HepG2 (cell line): ENCODE data around the gene TFPI. TPM values are rescaled to one million over a fixed set of nuclear protein-coding genes. Genes with fewer than 3 reads are reported as not detected.
A peak's percentile ranks its signal among the peaks of the same experiment; 100 is the strongest.

ENCODE experiments used
- CEBPG ChIP-seq: IDR thresholded peaks from 2 replicates; pipeline ENCODE4 v1.6.1; 2016
- CEBPZ ChIP-seq: IDR thresholded peaks from 2 replicates; pipeline ENCODE4 v1.6.1; 2012; ENCODE audit warnings: low read length, improper control_type of control experiment
- DMTF1 ChIP-seq: sonication (generic); formaldehyde crosslinking; IDR thresholded peaks from 2 replicates; pipeline ENCODE4 v1.4.0; 2020; ENCODE audit warnings: mild to moderate bottlenecking, missing genetic modification reagents
- GATAD2A ChIP-seq: IDR thresholded peaks from 2 replicates; pipeline ENCODE4 v1.6.1; 2016
- NR2C2 ChIP-seq: sonication (generic); formaldehyde crosslinking; IDR thresholded peaks from 2 replicates; pipeline ENCODE4 v1.4.0; 2020; ENCODE audit warnings: missing genetic modification reagents, mild to moderate bottlenecking, moderate library complexity, borderline replicate concordance
- ONECUT2 ChIP-seq: sonication (generic); formaldehyde crosslinking; IDR thresholded peaks from 2 replicates; pipeline ENCODE4 v1.4.0; 2020; ENCODE audit warnings: missing genetic modification reagents
- PAWR ChIP-seq: sonication (generic); formaldehyde crosslinking; IDR thresholded peaks from 2 replicates; pipeline ENCODE4 v1.4.0; 2020; ENCODE audit warnings: missing genetic modification reagents, mild to moderate bottlenecking, borderline replicate concordance
- PHF5A ChIP-seq: IDR thresholded peaks from one replicate; pipeline ENCODE4 v1.6.1; 2018; ENCODE audit warnings: low read depth, missing genetic modification reagents; ENCODE audit not compliant: unreplicated experiment
- POLR2AphosphoS5 ChIP-seq: IDR thresholded peaks from 2 replicates; pipeline ENCODE4 v1.6.1; 2012; ENCODE audit warnings: low read depth, low read length
- PPARG ChIP-seq: conservative IDR thresholded peaks from 2 replicates; pipeline ENCODE4 v1.6.1; 2016; ENCODE audit warnings: missing biosample characterization, missing genetic modification reagents
- REPIN1 ChIP-seq: sonication (generic); formaldehyde crosslinking; IDR thresholded peaks from 2 replicates; pipeline ENCODE4 v1.8.0; 2022; ENCODE audit warnings: missing genetic modification reagents, low read depth, mild to moderate bottlenecking, borderline replicate concordance
- SSRP1 ChIP-seq: IDR thresholded peaks from 2 replicates; pipeline ENCODE4 v1.6.1; 2016; ENCODE audit warnings: control low read depth
- TEAD2 ChIP-seq: sonication (generic); formaldehyde crosslinking; IDR thresholded peaks from 2 replicates; pipeline ENCODE4 v1.9.0; 2021; ENCODE audit warnings: missing genetic modification reagents
- ZBTB14 ChIP-seq: sonication (generic); formaldehyde crosslinking; IDR thresholded peaks from 2 replicates; pipeline ENCODE4 v1.4.0; 2020; ENCODE audit warnings: missing genetic modification reagents
- ZMAT3 ChIP-seq: sonication (generic); formaldehyde crosslinking; conservative IDR thresholded peaks from 2 replicates; pipeline ENCODE4 v1.7.0; 2021; ENCODE audit warnings: missing genetic modification reagents
- ZNF18 ChIP-seq: sonication (generic); formaldehyde crosslinking; IDR thresholded peaks from 2 replicates; pipeline ENCODE4 v1.8.0; 2022; ENCODE audit warnings: mild to moderate bottlenecking, missing genetic modification reagents; ENCODE audit not compliant: insufficient replicate concordance
- ZNF260 ChIP-seq: sonication (generic); formaldehyde crosslinking; IDR thresholded peaks from 2 replicates; pipeline ENCODE4 v1.4.0; 2020; ENCODE audit warnings: missing genetic modification reagents, low read depth, mild to moderate bottlenecking, borderline replicate concordance
- ZNF773 ChIP-seq: sonication (generic); formaldehyde crosslinking; IDR thresholded peaks from 2 replicates; pipeline ENCODE4 v1.4.0; 2020; ENCODE audit warnings: missing genetic modification reagents, borderline replicate concordance
- polyA plus RNA-seq, 8 experiments: library from polyadenylated mRNA; depleted of rRNA in 3 of 8; stranded (reverse) in 7 of 8; unstranded in 1 of 8; fragments of >200 nt; fragmentation: Illumina TruSeq in 4 of 8; extraction: Trizol in 4 of 8; gene quantifications; 2 replicates each; pipeline versions ENCODE4 v1.2.1 to v1.2.3, GENCODE V29; 2011 to 2016; ENCODE audit warnings: low read depth in 4 of 8, missing spikeins in 1 of 8, mixed read lengths in 1 of 8; ENCODE audit not compliant: insufficient read depth in 1 of 8
- total RNA-seq, 5 experiments: library from RNA; depleted of rRNA; stranded (reverse); fragments of >200 nt; fragmentation: Illumina TruSeq; extraction: Trizol; gene quantifications; 2 replicates each; pipeline ENCODE4 v1.2.3, GENCODE V29; 2016; ENCODE audit warnings: low read depth in 1 of 5
- TF ChIP-seq, protein P1 (sequence below): sonication (generic); formaldehyde crosslinking; IDR thresholded peaks from 2 replicates; pipeline ENCODE4 v1.5.0; 2020; ENCODE audit warnings: missing genetic modification reagents
- TF ChIP-seq, protein P2 (sequence below): sonication (generic); formaldehyde crosslinking; IDR thresholded peaks from 2 replicates; pipeline ENCODE4 v1.5.0; 2020; ENCODE audit warnings: mild to moderate bottlenecking, missing genetic modification reagents, moderate library complexity

TFPI gene
- total and polyA plus RNA-seq, 2 of the 13 experiments (the other 11 are each of a cell fraction or from before 2014, with no cell fraction given) = 301 to 436 TPM

DNA sequence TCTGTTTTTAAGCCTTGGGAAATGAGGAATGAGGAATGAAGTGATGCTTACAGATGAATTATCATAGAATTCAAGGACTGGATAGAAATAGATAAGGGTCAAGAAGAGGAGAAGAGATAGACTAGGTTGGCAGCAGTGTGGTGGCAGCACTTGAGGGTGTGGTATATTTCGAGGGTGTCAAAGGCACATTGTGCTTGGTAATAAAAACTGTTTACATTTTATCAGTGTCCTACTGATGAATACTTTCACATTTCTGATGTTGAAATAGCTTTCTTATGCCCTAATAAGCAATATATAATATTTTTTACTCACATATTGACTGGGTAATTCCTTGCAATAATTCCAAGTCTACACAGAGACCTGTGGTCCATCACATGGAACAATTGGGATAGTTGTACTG is 3.4 kb downstream of the TFPI start (continued):
- no peak for TF ChIP-seq DMTF1 (CRISPR knock-in tag)
- TF ChIP-seq, protein P1, sequence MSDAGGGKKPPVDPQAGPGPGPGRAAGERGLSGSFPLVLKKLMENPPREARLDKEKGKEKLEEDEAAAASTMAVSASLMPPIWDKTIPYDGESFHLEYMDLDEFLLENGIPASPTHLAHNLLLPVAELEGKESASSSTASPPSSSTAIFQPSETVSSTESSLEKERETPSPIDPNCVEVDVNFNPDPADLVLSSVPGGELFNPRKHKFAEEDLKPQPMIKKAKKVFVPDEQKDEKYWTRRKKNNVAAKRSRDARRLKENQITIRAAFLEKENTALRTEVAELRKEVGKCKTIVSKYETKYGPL (CRISPR knock-in tag) = no peak
- TF ChIP-seq, protein P2, sequence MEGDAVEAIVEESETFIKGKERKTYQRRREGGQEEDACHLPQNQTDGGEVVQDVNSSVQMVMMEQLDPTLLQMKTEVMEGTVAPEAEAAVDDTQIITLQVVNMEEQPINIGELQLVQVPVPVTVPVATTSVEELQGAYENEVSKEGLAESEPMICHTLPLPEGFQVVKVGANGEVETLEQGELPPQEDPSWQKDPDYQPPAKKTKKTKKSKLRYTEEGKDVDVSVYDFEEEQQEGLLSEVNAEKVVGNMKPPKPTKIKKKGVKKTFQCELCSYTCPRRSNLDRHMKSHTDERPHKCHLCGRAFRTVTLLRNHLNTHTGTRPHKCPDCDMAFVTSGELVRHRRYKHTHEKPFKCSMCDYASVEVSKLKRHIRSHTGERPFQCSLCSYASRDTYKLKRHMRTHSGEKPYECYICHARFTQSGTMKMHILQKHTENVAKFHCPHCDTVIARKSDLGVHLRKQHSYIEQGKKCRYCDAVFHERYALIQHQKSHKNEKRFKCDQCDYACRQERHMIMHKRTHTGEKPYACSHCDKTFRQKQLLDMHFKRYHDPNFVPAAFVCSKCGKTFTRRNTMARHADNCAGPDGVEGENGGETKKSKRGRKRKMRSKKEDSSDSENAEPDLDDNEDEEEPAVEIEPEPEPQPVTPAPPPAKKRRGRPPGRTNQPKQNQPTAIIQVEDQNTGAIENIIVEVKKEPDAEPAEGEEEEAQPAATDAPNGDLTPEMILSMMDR = no peak
- 0 out of 2 replicates have a peak, but pooled peaks have one; percentile 6 for TF ChIP-seq POLR2AphosphoS5
- TF ChIP-seq PAWR (CRISPR knock-in tag) = no peak
- no peak for TF ChIP-seq CEBPZ
- TF ChIP-seq SSRP1 = 0 out of 2 replicates have a peak, but pooled peaks have one; percentile 16
- TF ChIP-seq ZNF260 (CRISPR knock-in tag) = no peak
- no peak for TF ChIP-seq ONECUT2
- TF ChIP-seq PPARG (CRISPR knock-in tag) = 0 out of 2 replicates have a peak, but pooled peaks have one; percentile 17
- no peak for TF ChIP-seq PHF5A (CRISPR knock-in tag)
- no peak for TF ChIP-seq ZNF773 (CRISPR knock-in tag)
- TF ChIP-seq ZMAT3 (CRISPR knock-in tag) = no peak
- TF ChIP-seq ZBTB14 (CRISPR knock-in tag) = no peak
- no peak for TF ChIP-seq NR2C2
- peak; percentile 15 for TF ChIP-seq ZNF18 (CRISPR knock-in tag)
- TF ChIP-seq CEBPG (CRISPR knock-in tag) = no peak
- TF ChIP-seq TEAD2 (CRISPR knock-in tag) = no peak
- TF ChIP-seq GATAD2A (CRISPR knock-in tag) = no peak
- 0 out of 2 replicates have a peak, but pooled peaks have one; percentile 25 for TF ChIP-seq REPIN1 (CRISPR knock-in tag)
